Neural cell (in vitro differentiated cells): ENCODE measurements around the gene COQ8B. TPM values are rescaled to one million over a fixed set of nuclear protein-coding genes. Genes with fewer than 3 reads are reported as not detected.

ENCODE experiments used
- H2AFZ ChIP-seq: fragments of 200-600, 300-800 bp; sonication (generic), shearing (Covaris generic); 2 replicates; pipeline ENCODE4 v1.6.0; 2014; ENCODE audit warnings: low read depth, mild to moderate bottlenecking, antibody characterized with exemption, low read length, moderate library complexity
- H3F3A ChIP-seq: fragments of 200-600 bp; shearing (Covaris generic); 2 replicates; pipeline ENCODE4 v1.6.1; 2016; ENCODE audit warnings: mild to moderate bottlenecking, moderate library complexity, mixed read lengths, antibody characterized with exemption, low read length; ENCODE audit not compliant: insufficient read depth, poor library complexity, severe bottlenecking
- H3K27ac ChIP-seq: fragments of 200-600, 300-800 bp; sonication (generic), shearing (Covaris generic); 2 replicates; pipeline ENCODE4 v1.5.1; 2014; ENCODE audit warnings: mild to moderate bottlenecking, low read length, moderate library complexity
- H3K27me3 ChIP-seq: fragments of 300-800, 200-600 bp; sonication (generic), shearing (Covaris generic); 2 replicates; pipeline ENCODE4 v1.6.0; 2014; ENCODE audit warnings: mild to moderate bottlenecking, low read depth, low read length, moderate library complexity; ENCODE audit not compliant: insufficient read depth
- H3K36me3 ChIP-seq: fragments of 300-800, 200-600 bp; sonication (generic), shearing (Covaris generic); 2 replicates; pipeline ENCODE4 v1.5.1; 2014; ENCODE audit warnings: mild to moderate bottlenecking, antibody characterized with exemption, low read length, moderate library complexity; ENCODE audit not compliant: insufficient read depth
- H3K4me2 ChIP-seq: fragments of 300-800, 200-600 bp; sonication (generic), shearing (Covaris generic); 2 replicates; pipeline ENCODE4 v1.6.0; 2014; ENCODE audit warnings: mild to moderate bottlenecking, low read length
- H3K4me3 ChIP-seq: fragments of 300-800, 200-600 bp; sonication (generic), shearing (Covaris generic); 2 replicates; pipeline ENCODE4 v1.5.1; 2014; ENCODE audit warnings: mild to moderate bottlenecking, low read length, moderate library complexity
- H3K79me2 ChIP-seq: fragments of 200-600 bp; shearing (Covaris generic); replicated peaks from 2 replicates; pipeline ENCODE4 v1.6.0; 2014; ENCODE audit warnings: mild to moderate bottlenecking, low read length, moderate library complexity; ENCODE audit not compliant: insufficient read depth
- H3K9ac ChIP-seq: fragments of 300-800, 200-600 bp; sonication (generic), shearing (Covaris generic); 2 replicates; pipeline ENCODE4 v1.6.1; 2016; ENCODE audit warnings: mild to moderate bottlenecking, low read length, mixed read lengths
- H3K9me2 ChIP-seq: fragments of 200-600 bp; shearing (Covaris generic); 2 replicates; pipeline ENCODE4 v1.6.1; 2016; ENCODE audit warnings: mild to moderate bottlenecking, low read length, mixed read lengths; ENCODE audit not compliant: insufficient read depth
- H3K9me3 ChIP-seq: fragments of 200-600, 300-800 bp; sonication (generic), shearing (Covaris generic); 2 replicates; pipeline ENCODE4 v1.6.1; 2016; ENCODE audit warnings: mild to moderate bottlenecking, mixed run types, low read length, moderate library complexity, mixed read lengths
- H4K20me1 ChIP-seq: fragments of 200-600 bp; shearing (Covaris generic); 2 replicates; pipeline ENCODE4 v1.6.1; 2016; ENCODE audit warnings: mild to moderate bottlenecking, mixed run types; ENCODE audit not compliant: insufficient read depth
- CTCF ChIP-seq: fragments of 450-650 bp; IDR thresholded peaks from 2 replicates; pipeline ENCODE4 v1.5.1; 2014; ENCODE audit warnings: antibody characterized with exemption, mild to moderate bottlenecking, moderate library complexity; ENCODE audit not compliant: poor library complexity, severe bottlenecking
- EP300 ChIP-seq: fragments of 450-650 bp; conservative IDR thresholded peaks from 2 replicates; pipeline ENCODE4 v1.6.1; 2014; ENCODE audit warnings: antibody characterized with exemption, mild to moderate bottlenecking, moderate library complexity; ENCODE audit not compliant: poor library complexity, severe bottlenecking
- EZH2 ChIP-seq: fragments of 200-600, 300-800 bp; shearing (Covaris generic), sonication (generic); IDR thresholded peaks from 2 replicates; pipeline ENCODE4 v1.6.1; 2014; ENCODE audit warnings: antibody characterized with exemption, low read length, borderline replicate concordance, mild to moderate bottlenecking; ENCODE audit not compliant: insufficient read depth, poor library complexity, severe bottlenecking
- MXI1 ChIP-seq: fragments of 450-650 bp; conservative IDR thresholded peaks from 2 replicates; pipeline ENCODE4 v1.6.1; 2014; ENCODE audit warnings: antibody characterized with exemption, mild to moderate bottlenecking; ENCODE audit not compliant: poor library complexity, severe bottlenecking
- POLR2AphosphoS5 ChIP-seq: IDR thresholded peaks from 2 replicates; pipeline ENCODE4 v1.6.1; 2012
- RAD21 ChIP-seq: fragments of 450-650 bp; conservative IDR thresholded peaks from 2 replicates; pipeline ENCODE4 v1.6.1; 2014; ENCODE audit warnings: antibody characterized with exemption, mild to moderate bottlenecking, moderate library complexity
- REST ChIP-seq: IDR thresholded peaks from 2 replicates; pipeline ENCODE4 v1.6.1; 2012; ENCODE audit warnings: borderline replicate concordance
- SMC3 ChIP-seq: fragments of 450-650 bp; conservative IDR thresholded peaks from 2 replicates; pipeline ENCODE4 v1.6.1; 2014; ENCODE audit warnings: antibody characterized with exemption, mild to moderate bottlenecking, moderate library complexity; ENCODE audit not compliant: poor library complexity
- TAF1 ChIP-seq: IDR thresholded peaks from 2 replicates; pipeline ENCODE4 v1.6.1; 2012; ENCODE audit warnings: low read depth
- polyA plus RNA-seq: library from polyadenylated mRNA; depleted of rRNA; stranded (reverse); fragments of >200 nt; gene quantifications from 2 replicates; pipeline ENCODE4 v1.2.3, GENCODE V29; 2014

COQ8B gene
- polyA plus RNA-seq, 1 donor from 2014 or later = 83.2 TPM

GRCh38 chr19:40667602-40668001 lies 49.1 kb downstream of the COQ8B start:
- no peaks in the 10 kb centered on the region for H3K79me2 ChIP-seq
- H3K9me2 ChIP-seq = no peaks in the 10 kb centered on the region
- peaks cover 9% of the 10 kb centered on the region for H3K9me3 ChIP-seq
- no peak for TF ChIP-seq SMC3
- no peak for TF ChIP-seq EZH2
- TF ChIP-seq EP300 = no peak
- TF ChIP-seq MXI1 = no peak
- no peak for TF ChIP-seq RAD21
- TF ChIP-seq TAF1 = no peak
- TF ChIP-seq POLR2AphosphoS5 = no peak
- no peak for TF ChIP-seq CTCF
- TF ChIP-seq REST = no peak
- H2AFZ ChIP-seq = no peak overlapping the region
- no peaks in the 10 kb centered on the region for H3F3A ChIP-seq
- peaks cover 21% of the 10 kb centered on the region for H3K36me3 ChIP-seq
- no peaks in the 10 kb centered on the region for H4K20me1 ChIP-seq
- H3K9ac ChIP-seq = no peak overlapping the region
- H3K4me2 ChIP-seq = no peak overlapping the region
- no peak overlapping the region for H3K27ac ChIP-seq
- no peak overlapping the region for H3K4me3 ChIP-seq
- no peaks in the 10 kb centered on the region for H3K27me3 ChIP-seq

- Histone ChIP-seq H3K4me3 (no peak overlapping the region), H4K20me1 (no peaks in the 10 kb centered on the region), H2AFZ (no peak overlapping the region), H3F3A (no peaks in the 10 kb centered on the region), H3K27ac (no peak overlapping the region), H3K4me2 (no peak overlapping the region), H3K9ac (no peak overlapping the region), H3K79me2 (no peaks in the 10 kb centered on the region), H3K9me3 (peaks cover 9% of the 10 kb centered on the region), H3K9me2 (no peaks in the 10 kb centered on the region), H3K27me3 (no peaks in the 10 kb centered on the region), H3K36me3 (peaks cover 21% of the 10 kb centered on the region)
- TF ChIP-seq RAD21 (no peak), EZH2 (no peak)
Observed at GRCh38 chr19:40666803-40667438, 49.8 kb downstream of the COQ8B start.
